NT2/D1 (cell line): ENCODE results near the gene GEN1.

Experiments
- YY1 ChIP-seq: IDR thresholded peaks from 2 replicates; pipeline ENCODE4 v1.6.1; 2011; ENCODE audit not compliant: insufficient read length, insufficient read depth
- ZNF274 ChIP-seq: IDR thresholded peaks from 2 replicates; pipeline ENCODE4 v1.6.1; 2011; ENCODE audit warnings: mild to moderate bottlenecking, low read depth, low read length

DNA sequence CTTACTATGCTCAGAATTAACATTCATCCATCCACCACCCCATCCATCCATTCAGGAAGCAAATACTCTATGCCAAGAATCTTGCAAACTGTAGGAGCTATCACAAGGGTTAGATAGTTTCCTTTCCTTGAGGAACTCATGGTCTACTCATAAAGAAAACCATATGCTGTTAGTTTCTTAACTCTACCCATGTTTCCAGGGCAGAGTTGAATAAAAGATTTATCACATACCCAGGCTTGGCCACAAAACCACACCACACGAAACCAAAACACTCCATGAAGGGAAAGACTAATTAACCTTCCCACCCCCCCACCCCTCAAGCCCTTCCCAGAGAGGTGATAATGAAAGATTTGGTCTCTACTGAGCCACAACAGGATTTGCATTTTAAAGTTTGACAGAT, 38.6 kb downstream of the GEN1 start:
- TF ChIP-seq ZNF274 (no peak), YY1 (no peak)
